Rectal smooth muscle tissue (tissue), 1 donor: ENCODE measurements around the gene LRRC8E.
"Not testable (repeated sequence)": the region's sequence is repeated elsewhere in the genome, so short reads cannot be mapped to it uniquely, and the experiment has no call there.

ENCODE experiments used
- H3K27ac ChIP-seq: one replicate; pipeline ENCODE4 v1.7.0; 2013; ENCODE audit warnings: low read depth, low read length, inconsistent platforms
- H3K27me3 ChIP-seq: one replicate; pipeline ENCODE4 v1.7.0; 2013; ENCODE audit warnings: low read length; ENCODE audit not compliant: control insufficient read depth, insufficient read depth
- H3K36me3 ChIP-seq: one replicate; pipeline ENCODE4 v1.7.0; 2013; ENCODE audit warnings: low read length; ENCODE audit not compliant: control insufficient read depth, insufficient read depth
- H3K4me1 ChIP-seq: one replicate; pipeline ENCODE4 v1.7.0; 2013; ENCODE audit warnings: low read length; ENCODE audit not compliant: control insufficient read depth, insufficient read depth
- H3K4me3 ChIP-seq: one replicate; pipeline ENCODE4 v1.7.0; 2013; ENCODE audit warnings: low read length
- H3K9ac ChIP-seq: one replicate; pipeline ENCODE4 v1.7.0; 2013; ENCODE audit warnings: low read length

The LRRC8E gene

DNA sequence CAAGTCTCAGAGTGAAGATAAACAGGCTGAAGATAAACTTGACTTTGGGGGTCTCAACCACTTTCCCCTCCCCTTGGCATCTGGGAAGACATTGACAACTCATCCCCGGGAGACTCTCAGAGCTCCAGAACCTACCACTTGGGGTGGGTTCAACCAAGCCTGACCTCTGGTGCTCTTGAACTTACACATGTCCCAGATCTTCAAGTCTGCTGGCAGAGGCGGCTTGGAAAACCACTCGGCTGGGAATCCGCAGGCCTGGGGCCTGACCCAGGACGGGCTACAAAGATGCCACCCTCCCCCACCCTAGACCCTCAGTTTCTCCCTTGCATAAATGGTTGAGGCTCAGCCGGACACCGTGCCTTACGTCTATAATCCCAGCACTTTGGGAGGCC lies 512 bp downstream of the LRRC8E start:
- Histone ChIP-seq H3K36me3 (no peaks in the 10 kb centered on the region), H3K9ac (no peak overlapping the region), H3K27ac (no peak overlapping the region), H3K4me3 (peak overlapping the region; percentile 32), H3K4me1 (no peaks in the 10 kb centered on the region), H3K27me3 (peaks cover 10% of the 10 kb centered on the region)

DNA sequence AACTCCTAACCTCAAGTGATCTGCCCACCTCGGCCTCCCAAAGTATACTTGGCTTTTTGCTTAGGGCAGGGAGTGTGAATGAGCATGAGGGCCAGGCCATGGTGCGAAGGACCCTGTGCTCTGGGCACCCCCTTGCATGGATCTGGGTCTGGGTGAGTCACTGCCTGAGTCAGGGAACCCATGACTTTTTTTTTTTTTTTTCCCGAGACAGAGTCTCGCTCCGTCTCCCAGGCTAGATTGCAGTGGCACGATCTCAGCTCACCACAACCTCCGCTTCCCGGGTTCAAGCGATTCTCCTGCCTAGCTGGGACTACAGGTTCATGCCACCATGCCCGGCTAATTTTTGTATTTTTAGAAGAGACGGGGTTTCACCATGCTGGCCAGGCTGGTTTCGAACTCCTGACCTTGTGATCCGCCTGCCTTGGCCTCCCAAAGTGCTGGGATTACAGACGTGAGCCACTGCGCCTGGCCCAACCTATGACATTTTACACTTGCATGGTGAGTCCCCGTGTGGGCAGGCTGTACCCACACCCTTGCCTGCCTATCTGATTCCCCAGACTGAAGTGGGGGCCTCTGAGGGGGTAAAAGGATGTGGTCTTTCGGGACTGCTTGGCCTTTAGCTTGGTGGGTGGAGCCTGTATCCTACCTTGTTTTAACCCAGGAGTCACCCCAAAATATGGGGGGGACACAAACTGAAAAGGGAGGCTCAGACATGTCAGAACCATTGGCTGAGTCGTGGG lies 5.2 kb downstream of the LRRC8E start:
- not testable (repeated sequence) for H3K27ac ChIP-seq, H3K27me3 ChIP-seq, H3K4me1 ChIP-seq, H3K36me3 ChIP-seq, H3K9ac ChIP-seq, H3K4me3 ChIP-seq

DNA sequence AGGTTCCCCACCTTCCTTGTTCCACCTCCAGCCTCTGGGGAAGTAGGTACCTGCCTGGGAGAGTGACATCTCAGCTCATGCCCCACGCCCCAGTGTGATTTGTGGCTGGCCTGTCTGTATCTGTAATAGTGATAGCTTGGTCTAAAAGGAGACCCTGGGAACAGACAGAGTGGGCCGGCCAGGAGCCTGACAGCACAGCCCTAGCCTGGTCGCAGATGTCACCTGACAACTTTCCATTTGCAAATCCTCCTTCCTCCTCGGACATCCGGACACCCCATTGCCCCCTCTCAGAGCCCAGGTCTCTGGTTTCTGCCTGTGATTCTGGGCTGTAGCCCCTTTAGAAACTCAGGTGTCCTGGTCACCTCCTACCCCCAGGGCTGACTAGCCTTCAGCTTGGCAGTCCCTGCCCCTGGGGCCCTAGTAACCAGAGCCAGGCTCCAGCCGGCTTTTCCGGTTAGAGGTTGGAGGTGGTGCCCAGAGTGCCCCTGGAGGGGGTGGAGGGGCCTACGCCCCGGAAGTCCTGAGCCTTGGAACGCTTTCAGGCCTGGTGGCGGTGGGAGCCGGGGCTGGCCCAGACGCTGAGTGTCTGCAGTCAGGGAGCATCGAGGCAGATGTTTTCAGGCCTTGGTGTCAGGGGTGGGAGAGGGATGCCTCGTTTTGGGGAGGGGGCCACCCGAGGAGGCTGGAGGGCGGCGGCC lies 6.5 kb downstream of the LRRC8E start:
- Histone ChIP-seq H3K4me1 (no peaks in the 10 kb centered on the region), H3K36me3 (no peaks in the 10 kb centered on the region), H3K4me3 (no peak overlapping the region), H3K27me3 (no peaks in the 10 kb centered on the region), H3K9ac (no peak overlapping the region), H3K27ac (no peak overlapping the region)

DNA sequence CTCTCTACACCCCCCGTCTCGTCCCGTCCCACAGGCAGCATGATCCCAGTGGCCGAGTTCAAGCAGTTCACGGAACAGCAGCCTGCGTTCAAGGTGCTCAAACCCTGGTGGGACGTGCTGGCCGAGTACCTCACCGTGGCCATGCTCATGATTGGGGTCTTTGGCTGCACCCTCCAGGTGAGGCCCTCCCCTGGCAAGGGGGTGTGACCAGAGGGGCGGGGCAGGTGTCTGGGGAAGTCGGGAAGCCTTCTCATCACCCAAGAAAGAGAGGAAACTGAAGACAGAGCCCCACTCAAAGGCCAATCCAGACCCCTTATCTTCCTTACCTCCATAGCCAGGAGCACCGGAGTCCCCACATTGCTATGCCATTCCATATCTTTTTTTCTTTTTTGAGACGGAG lies 7.3 kb downstream of the LRRC8E start:
- H3K27ac ChIP-seq: no peak overlapping the region
- H3K9ac ChIP-seq: no peak overlapping the region
- no peak overlapping the region for H3K4me3 ChIP-seq
- H3K27me3 ChIP-seq: no peaks in the 10 kb centered on the region
- no peaks in the 10 kb centered on the region for H3K36me3 ChIP-seq
- no peaks in the 10 kb centered on the region for H3K4me1 ChIP-seq

DNA sequence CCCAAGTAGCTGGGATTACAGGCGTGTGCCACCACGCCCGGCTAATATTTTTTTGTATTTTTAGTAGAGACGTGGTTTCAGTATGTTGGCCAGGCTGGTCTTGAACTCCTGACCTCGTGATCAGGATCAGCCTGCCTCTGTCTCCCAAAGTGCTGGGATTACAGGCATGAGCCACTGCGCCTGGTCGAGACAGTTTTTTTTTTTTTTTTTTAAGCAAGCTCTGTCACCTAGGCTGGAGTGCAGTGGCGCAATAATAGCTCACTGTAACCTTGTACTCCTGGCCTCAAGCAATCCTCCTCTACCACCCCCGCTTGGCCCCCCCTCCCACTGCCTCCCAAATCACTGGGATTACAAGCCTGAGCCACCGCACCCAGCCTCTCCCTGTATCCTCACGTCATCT lies 9.0 kb downstream of the LRRC8E start:
- H3K27me3 ChIP-seq: no peaks in the 10 kb centered on the region
- no peak overlapping the region for H3K9ac ChIP-seq
- no peaks in the 10 kb centered on the region for H3K4me1 ChIP-seq
- no peak overlapping the region for H3K4me3 ChIP-seq
- no peaks in the 10 kb centered on the region for H3K36me3 ChIP-seq
- no peak overlapping the region for H3K27ac ChIP-seq

DNA sequence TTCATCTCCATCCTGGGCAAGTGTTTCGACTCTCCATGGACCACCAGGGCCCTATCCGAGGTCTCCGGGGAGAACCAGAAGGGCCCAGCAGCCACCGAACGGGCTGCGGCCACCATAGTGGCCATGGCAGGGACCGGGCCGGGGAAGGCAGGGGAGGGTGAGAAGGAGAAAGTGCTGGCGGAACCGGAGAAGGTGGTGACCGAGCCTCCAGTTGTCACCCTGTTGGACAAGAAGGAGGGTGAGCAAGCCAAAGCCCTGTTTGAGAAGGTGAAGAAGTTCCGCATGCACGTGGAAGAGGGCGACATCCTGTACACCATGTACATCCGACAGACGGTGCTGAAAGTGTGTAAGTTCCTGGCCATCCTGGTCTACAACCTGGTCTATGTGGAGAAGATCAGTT lies 10.7 kb downstream of the LRRC8E start:
- no peak overlapping the region for H3K9ac ChIP-seq
- no peaks in the 10 kb centered on the region for H3K27me3 ChIP-seq
- no peak overlapping the region for H3K27ac ChIP-seq
- H3K36me3 ChIP-seq: no peaks in the 10 kb centered on the region
- H3K4me1 ChIP-seq: peaks cover 6% of the 10 kb centered on the region
- no peak overlapping the region for H3K4me3 ChIP-seq

DNA sequence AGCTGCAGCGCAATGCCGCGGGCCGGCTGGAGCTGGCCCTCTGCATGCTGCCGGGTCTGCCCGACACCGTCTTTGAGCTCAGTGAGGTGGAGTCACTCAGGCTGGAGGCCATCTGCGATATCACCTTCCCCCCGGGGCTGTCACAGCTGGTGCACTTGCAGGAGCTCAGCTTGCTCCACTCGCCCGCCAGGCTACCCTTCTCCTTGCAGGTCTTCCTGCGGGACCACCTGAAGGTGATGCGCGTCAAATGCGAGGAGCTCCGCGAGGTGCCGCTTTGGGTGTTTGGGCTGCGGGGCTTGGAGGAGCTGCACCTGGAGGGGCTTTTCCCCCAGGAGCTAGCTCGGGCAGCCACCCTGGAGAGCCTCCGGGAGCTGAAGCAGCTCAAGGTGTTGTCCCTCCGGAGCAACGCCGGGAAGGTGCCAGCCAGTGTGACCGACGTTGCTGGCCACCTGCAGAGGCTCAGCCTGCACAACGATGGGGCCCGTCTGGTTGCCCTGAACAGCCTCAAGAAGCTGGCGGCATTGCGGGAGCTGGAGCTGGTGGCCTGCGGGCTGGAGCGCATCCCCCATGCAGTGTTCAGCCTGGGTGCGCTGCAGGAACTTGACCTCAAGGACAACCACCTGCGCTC lies 11.6 kb downstream of the LRRC8E start:
- no peaks in the 10 kb centered on the region for H3K27me3 ChIP-seq
- peaks cover 11% of the 10 kb centered on the region for H3K4me1 ChIP-seq
- no peaks in the 10 kb centered on the region for H3K36me3 ChIP-seq
- no peak overlapping the region for H3K9ac ChIP-seq
- no peak overlapping the region for H3K27ac ChIP-seq
- H3K4me3 ChIP-seq: no peak overlapping the region

DNA sequence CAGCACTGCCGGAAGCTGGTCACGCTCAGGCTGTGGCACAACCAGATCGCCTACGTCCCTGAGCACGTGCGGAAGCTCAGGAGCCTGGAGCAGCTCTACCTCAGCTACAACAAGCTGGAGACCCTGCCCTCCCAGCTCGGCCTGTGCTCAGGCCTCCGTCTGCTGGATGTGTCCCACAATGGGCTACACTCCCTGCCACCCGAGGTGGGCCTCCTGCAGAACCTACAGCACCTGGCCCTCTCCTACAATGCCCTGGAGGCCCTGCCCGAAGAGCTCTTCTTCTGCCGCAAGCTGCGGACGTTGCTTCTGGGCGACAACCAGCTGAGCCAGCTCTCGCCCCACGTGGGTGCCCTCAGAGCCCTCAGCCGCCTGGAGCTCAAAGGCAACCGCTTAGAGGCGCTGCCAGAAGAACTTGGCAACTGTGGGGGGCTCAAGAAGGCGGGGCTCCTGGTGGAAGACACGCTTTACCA lies 12.1 kb downstream of the LRRC8E start:
- no peak overlapping the region for H3K9ac ChIP-seq
- no peaks in the 10 kb centered on the region for H3K27me3 ChIP-seq
- H3K36me3 ChIP-seq: no peaks in the 10 kb centered on the region
- no peak overlapping the region for H3K27ac ChIP-seq
- peaks cover 16% of the 10 kb centered on the region for H3K4me1 ChIP-seq
- no peak overlapping the region for H3K4me3 ChIP-seq

DNA sequence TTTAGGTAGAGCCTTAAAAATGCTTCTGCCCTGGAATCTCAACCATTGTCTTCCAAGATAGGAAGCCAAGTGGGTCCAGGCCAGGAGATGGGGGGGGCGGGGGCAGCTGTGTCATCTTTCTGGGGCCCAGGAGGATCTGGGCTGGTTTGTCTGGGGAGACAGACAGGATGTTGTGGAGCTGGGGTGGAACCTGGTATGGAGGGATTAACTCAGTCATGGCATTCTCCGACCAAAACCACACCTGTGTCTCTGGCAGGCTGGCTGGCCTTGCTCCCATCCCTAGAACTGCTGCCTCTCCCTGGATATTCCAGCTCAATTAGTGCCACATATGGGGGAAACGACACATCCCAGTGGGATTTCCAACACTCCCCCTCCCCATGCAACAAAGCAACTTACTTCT lies 12.6 kb downstream of the LRRC8E start:
- Histone ChIP-seq H3K36me3 (no peaks in the 10 kb centered on the region), H3K27ac (no peak overlapping the region)

DNA sequence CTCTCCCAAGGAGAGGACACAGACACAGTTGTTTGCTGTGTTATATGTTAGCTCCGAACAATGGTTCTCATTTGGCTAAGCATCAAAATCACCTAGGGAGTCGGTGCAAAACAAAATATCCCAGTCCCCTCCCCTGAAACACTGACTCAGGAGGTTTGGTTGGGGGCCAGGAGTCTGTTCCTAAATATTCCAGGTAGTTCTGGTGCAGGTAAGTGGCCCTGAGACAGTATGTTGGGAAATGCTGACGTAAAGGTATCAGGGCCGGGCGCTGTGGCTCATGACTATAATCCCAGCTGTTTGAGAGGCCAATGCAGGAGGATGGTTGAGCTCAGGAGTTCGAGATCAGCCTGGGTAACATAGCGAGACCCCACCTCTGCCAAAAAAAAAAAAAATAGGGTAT lies 13.0 kb downstream of the LRRC8E start:
- no peaks in the 10 kb centered on the region for H3K27me3 ChIP-seq
- H3K9ac ChIP-seq: no peak overlapping the region
- H3K27ac ChIP-seq: no peak overlapping the region
- H3K4me1 ChIP-seq: peaks cover 16% of the 10 kb centered on the region
- no peaks in the 10 kb centered on the region for H3K36me3 ChIP-seq
- H3K4me3 ChIP-seq: no peak overlapping the region

More for the DNA sequence above, 12.6 kb downstream of the LRRC8E start:
- no peak overlapping the region for H3K9ac ChIP-seq
- H3K27me3 ChIP-seq: no peaks in the 10 kb centered on the region
- H3K4me1 ChIP-seq: peaks cover 16% of the 10 kb centered on the region
- no peak overlapping the region for H3K4me3 ChIP-seq

DNA sequence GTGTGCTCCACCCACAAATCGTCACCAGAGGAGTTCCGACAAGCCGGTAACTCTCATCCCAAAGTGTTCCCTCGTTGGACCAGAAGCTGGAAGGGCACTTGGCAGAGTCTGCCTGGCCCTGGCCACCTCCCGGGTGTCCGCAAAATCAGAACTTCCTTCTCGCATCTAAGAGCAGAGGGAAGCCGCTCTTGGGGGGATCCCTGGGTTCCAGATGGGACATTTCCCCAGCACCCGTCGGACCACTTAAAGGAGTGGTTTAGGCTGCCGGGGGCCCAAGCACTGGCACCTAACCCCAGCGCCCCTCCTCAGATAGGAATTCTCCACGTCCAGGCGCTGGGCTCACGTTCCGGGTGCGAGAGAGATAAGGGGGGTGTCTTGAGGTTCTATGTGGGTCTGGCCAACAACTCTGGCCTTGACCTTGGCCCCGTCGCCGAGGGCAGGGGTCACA lies 14.5 kb downstream of the LRRC8E start:
- peak overlapping the region; percentile 89 for H3K4me3 ChIP-seq
- H3K4me1 ChIP-seq: peaks cover 16% of the 10 kb centered on the region
- no peaks in the 10 kb centered on the region for H3K36me3 ChIP-seq
- peak overlapping the region; percentile 82 for H3K9ac ChIP-seq
- no peaks in the 10 kb centered on the region for H3K27me3 ChIP-seq
- H3K27ac ChIP-seq: peak overlapping the region; percentile 86

DNA sequence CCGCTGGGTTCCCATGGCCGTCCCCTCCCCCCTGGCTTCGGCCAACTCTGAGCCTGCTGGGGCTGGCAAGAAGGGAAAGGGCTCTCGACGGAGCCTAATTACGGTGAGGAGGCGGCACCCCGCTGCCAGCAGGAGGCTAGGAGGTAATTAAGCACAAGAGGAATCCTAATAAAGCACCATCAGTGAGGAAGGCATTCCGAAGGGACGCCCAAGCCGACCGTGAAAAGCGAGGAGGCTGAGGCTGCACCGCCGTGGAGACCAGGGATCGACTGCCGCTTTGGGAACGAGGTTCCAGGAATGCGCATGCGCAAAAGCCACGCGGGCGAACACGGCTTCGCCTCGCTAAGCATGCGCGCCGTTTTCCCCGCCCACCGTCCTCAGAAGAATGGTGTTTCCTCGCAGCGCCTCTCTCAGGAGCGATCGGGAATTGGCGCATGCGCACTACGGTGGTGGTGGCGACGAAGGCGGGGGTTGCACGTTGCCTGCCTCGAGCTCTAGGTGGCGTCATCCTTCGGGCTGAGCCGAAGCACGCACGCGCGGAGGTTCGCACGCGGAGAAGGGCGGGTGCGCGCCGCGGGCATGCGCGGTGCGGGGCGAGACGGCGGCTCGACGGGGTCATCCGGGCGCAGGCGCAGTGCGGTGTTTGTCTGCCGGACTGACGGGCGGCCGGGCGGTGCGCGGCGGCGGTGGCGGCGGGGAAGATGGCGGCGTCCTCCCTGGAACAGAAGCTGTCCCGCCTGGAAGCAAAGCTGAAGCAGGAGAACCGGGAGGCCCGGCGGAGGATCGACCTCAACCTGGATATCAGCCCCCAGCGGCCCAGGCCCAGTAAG lies 15.1 kb downstream of the LRRC8E start, which contains the start of gene MAP2K7:
Gene MAP2K7 (plus strand): TSS at position 634 of the 830 bp plus-strand sequence. CDS start 68 bp downstream, at position 702.
- Histone ChIP-seq H3K4me3 (peak within 1 kb of the TSS; percentile 89), H3K9ac (peak within 1 kb of the TSS; percentile 82), H3K27me3 (no peaks in the 10 kb centered on the region), H3K36me3 (no peaks in the 10 kb centered on the region), H3K4me1 (peaks cover 16% of the 10 kb centered on the region), H3K27ac (peak within 1 kb of the TSS; percentile 86)
